GM21423 (cell line): ENCODE measurements around the gene DUSP19.

Experiments used
- ATAC-seq: cut with Tn5 transposase; IDR thresholded peaks from one replicate; pipeline ENCODE4 v1.9.1; 2021; ENCODE audit warnings: mild to moderate bottlenecking, moderate library complexity; ENCODE audit not compliant: unreplicated experiment

Gene DUSP19

DNA sequence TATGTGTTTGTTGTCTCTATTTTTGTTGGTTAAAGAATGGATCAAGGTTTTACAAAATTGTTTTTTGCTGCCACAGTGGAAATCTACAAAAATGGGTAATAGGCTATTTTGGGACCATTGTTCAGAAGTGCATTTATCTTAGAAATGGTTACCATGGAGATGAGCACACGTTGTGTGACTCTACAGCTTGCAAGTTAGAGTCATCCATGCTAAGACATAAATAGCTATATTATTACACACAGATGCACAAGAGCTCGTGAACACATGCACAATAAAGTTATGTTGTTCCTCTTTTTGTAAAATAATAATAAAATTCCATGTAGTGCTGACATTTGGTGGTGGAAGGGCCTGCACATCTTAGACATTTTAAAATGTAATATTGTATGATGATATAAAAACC is 15.5 kb upstream of the DUSP19 start:
- ATAC-seq, result no peak

DNA sequence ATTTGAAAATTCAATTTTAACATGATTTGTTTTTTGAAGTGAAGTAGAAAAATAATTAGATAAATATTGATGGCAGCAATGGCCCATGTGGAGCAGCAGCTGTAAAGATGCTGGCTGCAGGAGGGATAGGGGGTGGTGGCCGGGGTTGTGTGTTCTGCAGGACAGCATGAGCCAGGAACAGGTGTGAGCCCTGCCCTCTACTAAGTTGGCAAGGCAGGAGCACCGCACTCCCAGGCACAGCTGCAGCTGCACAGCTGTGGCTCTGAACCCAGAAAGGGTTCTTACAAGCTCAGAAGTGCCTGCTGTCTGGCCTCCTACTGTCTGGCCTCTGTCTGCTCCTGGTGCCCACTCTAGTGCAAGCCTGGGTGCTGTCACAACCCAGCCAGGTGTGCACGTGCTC is 10.0 kb upstream of the DUSP19 start:
- no peak for ATAC-seq

DNA sequence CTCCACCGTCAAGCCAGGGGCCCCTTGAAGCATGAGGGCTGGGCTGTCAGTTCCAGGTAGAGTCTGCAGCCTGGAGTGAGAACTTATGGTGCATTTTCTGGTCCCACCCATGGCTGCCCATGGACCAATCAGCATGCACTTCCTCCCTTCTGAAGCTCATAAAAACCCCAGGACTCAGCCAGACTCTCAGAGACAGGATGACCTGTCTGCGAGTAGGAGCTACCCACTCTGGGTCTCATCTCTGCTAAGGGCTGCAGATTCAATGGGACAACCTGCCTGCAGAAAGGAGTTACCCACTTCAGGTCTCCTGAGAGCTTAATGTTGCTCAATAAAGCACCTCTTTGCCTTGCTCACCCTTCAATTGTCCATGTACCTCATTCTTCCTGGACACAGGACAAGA is 9.4 kb upstream of the DUSP19 start:
- no peak for ATAC-seq

DNA sequence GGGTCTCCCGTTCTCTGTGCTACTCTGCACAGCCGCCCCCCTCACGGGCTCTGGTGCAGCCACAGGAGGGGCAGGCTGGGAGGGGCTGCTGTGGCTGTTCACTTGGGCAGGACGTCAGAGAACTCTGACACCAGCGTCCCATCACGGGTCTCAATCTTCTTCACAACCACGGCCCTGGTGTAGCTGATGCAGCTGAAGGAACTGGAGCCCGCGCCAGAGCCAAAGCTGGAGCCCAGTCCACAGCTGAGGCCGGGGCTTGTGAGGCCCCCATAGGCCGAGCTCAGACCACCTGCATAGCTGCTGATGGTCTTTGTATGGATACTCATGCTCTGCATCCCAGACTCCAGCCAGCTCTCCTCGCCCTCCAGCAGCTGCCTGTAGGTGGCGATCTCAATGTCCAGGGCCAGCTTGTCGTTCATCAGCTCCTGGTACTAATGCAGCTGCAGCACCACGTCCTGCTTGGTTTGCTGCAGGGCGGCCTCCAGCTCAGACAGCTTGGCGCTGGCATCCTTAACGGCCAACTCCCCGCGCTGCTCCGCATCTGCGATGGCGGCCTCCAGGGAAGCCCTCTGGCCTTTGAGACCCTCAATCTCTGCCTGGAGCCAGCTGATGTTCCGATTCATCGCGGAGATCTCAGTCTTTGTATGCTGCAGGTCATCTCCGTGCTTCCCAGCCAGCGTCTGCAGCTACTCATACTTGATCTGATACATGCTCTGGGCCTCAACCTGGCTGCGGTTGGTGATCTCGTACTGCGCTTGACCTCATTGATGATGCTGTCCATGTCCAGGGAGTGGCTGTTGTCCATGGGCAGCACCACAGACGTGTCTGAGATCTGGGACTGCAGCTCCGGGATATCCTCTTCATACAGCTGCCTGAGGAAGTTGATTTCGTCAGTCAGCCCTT is 7.4 kb upstream of the DUSP19 start:
- ATAC-seq, result no peak

DNA sequence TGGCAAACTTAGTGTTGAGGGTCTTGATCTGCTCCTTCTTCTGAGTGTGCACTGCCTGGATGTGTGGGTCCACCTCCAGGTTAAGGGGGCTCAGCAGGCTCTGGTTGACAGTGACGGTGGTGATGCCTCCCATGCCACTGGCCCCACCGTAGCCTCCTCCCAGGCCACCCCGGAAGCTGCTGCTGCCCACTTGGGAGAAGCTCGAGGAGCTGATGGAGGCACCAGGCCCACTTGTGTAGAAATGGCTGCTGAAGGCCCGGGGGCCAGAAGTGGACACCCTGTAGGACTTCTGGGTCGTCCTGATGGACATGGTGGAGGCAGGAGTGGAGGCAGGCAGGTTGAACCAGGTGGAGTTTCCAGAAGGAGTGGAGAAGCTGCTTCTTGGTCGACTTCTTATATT is 6.4 kb upstream of the DUSP19 start:
- ATAC-seq, result no peak

DNA sequence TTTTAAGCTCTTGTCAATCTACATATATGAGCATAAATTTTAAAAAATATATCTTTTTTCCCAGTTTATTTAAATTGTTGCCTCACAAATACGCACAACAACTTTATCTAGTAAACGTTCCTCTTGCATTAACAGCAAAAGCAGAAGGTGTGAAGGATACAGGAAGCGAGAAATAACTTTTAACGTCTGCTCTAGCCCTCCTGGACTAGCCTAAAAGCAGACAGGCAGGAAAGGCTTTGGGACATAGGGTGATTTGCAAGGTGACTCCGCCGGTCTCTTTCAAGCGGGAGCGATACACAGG is 434 bp upstream of the DUSP19 start:
- no peak for ATAC-seq

DNA sequence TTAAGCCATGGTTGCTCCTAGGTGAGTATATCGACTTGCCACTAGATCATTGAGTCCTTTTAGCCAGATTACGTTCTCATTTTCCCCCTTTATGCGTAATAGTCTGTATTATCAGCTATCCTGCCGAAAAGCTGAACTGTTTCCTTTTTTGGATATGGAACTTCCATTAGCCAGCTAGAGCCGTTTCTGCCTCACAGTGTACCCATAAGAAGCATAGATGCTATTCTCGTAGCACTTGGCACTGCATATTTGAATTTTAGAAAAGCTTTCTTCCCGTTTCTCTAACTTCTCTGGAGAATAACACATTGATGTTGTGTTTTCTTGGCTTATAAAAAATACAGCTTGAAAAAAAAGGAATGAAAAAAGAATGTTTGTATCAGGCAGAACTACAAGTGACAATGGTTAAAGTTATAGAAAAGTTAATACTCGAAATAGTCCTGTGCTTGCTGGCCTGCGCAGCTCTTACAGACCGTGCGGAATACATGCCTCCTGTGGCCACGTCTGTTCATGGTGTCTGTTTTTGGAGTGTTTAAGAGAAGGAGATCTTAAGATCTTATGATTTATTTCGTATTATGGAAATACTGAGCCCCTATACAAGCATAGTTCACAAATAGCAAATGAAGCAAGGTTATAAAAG is 710 bp downstream of the DUSP19 start:
- ATAC-seq, result peak; percentile 20

DNA sequence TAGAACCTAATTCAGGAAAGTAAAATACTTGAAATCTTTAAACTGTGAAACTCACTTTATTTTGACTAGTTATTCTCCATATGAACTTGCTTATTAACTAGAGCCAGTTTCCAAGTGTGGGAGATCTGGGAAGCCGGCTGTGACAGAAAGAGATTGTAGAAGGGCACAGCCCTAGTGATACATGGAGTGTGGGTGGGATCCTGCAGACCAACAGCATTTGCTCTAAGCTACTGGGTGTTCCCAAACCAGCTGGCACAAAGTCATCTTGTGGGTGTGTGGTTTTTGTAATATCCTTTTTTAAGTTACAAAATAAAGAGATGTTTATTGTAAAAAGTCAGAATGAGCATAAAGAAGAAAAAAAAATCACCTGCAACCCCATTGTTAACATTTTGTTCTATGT is 3.4 kb downstream of the DUSP19 start:
- no peak for ATAC-seq

DNA sequence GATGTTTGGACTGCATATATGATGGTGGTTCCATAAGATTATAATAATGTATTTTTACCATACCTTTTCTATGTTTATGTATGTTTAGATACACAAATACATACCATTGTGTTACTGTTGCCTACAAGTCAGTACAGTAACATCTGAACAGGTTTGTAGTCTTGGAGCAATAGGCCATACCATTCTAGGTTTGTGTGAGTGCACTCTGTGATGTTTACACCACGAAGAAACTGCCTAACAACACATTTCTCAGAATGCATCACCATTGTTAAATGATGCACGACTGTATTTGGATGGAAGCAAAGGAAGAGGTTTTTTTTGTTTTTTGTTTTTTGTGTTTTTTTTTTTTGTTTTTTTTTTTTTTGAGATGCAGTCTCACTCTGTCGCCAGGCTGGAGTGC is 9.5 kb downstream of the DUSP19 start:
- ATAC-seq, result no peak

DNA sequence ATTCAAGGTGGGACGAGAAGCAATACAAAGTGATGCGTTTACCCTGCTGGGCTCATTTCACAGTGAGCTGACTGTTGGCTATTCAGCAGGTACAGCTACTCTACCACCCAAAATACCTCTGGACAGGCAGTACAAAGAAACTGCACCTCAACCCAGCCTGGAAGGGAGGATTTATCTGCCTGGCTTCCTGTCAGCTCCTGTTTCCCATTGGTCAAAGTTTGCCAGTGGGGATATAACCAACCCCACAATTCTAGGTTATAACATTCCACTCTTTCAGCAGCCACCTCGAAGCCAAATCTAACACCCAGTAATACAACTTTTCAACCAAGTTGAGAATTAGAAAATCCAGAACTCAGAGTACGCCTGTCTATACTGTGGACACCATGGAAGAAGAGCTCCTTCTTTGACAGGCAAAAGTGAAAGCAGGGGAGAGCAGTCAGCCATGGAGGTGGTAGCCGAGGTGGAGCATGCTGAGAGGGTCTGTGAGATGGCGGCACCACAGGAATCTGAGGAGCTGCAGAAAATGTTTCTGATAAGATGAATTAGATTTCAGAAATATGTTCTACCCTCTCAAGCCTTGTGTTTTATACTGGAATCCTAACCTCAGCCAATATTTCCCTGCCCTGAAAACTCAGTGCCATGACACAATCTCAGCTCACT is 10.8 kb downstream of the DUSP19 start:
- ATAC-seq, result peak; percentile 43

DNA sequence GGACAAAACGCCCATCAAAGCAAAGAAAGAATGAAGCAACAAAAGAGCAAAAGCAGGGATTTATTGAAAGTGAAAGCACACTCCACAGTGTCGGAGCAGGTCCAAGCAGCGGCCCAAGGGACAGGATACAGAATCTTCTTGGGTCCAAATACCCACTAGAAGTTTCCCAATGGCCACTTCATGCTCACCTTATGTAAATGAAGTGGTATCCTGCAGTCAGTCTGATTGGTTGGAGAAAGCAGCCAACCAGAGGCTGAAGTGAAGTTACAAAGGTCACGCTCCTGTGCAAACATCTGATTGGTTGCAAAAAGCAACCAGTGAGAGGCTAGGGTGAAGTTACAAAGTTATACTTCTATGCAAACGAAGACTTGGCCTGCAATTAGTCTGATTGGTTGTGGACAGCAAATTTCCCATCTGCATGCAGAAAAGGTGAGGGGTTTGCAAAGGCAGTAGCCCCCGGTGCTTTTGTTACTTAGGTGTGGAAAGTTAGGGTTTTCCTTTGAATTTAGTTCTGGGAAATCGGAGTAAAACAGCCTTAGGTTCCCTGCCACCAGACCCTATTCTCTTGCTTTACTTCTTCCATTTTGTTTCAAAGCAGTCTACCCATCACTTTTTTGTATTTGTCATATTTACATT is 12.9 kb downstream of the DUSP19 start:
- no peak for ATAC-seq

DNA sequence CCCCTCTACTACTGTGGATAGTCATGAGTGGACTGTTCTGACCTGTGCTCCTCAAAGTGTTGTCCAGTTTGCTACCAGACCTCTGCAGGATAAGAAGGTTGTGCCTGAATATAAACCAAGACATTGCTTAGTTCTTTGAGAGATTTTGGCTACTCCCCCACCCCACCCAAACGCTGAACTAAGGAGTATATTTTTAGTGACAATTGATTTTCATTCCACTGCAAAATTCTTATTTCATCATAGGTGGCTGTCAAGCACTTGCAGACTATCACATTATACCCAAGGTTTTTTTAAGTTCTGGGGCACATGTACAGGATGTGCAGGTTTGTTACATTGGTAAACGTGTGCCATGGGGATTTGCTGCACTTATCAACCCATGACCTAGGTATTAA is 13.4 kb downstream of the DUSP19 start:
- no peak for ATAC-seq

DNA sequence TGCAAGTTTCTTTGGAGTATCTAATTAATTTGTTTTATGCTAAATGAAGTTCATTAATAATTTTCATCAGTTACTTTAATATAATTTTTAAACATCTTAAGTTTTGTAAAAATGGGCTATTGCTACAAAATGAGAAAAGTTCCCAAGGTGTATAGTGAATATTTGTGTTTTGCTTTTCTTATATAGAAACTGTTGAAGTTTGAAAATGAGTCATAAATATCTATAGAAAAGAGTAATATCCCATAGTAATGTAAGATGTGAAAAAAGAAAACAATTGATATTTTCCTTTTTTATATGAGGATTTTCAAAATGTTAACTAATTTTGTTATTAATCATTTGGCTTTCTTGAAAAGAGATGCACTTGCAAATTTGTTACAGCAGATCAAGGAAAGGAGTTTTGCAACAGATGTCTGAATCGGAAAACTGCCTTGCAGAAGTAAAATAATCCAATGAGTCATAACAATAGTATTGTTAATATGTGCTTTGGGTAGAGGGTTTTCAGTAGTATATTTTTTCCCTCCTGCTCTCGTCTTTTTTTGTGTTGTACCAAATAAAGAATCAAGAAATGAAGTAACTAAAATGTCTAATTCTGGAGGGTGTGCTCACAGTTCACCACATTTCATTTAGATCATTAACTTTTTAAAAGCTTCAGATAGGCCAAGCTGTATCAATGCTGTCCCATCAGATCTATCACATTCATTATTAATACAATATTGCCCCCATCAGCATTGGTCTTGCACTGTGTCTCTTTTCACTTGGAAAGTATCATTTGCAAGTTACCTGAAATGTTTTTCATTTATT is 15.5 kb downstream of the DUSP19 start:
- ATAC-seq, result peak; percentile 79

DNA sequence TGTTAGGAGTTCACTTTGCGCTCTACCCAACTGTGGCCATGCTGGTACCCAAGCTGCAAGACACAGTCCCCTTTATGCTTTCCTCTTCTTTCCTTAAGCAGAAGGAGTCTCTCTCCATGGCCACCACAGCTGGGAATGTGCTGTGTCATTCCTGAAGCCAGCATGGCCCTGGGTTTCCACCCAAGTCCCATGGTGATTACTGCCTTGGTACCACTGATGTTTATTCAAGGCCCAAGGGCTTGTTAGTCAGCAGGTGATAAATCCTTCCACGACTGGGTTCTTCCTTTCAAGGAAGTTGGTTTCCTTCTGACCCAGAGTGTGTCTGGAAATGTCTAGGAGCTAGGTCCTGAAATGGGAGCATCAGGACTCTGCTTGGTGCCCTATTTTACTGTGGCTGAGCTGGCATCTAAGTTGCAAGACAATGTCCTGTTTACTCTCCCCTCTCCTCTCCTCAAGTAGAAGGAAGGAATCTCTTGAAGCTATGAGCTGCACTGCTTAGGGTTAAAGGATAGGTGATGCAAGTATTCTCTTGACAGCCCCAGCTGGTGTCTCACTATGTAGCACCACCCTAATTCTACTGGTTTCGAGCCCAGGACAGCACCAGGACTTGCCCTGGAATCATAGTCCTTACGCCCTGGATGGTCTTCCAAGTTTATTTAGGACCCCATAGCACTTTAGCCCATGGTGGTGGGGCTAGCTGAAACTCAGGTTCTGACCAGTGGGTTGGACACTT is 27.0 kb downstream of the DUSP19 start:
- ATAC-seq, result no peak

DNA sequence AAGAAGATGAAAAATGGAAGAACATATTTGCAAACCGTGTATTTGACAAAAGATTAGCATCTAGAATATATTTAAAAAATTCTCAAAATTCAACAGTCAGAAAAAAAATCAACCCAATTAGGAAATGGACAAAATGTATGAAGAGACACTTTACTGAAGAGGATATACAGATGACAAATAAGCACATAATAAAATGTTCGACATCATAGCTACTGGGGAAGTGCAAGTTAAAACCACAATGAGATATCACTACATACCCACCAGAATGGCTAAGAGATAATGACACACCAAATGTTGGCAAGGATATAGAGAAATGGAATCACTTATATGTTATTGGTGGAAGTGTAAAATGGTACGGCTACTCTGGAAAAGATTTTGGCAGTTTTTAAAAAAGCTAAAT is 34.0 kb downstream of the DUSP19 start:
- ATAC-seq, result no peak

DNA sequence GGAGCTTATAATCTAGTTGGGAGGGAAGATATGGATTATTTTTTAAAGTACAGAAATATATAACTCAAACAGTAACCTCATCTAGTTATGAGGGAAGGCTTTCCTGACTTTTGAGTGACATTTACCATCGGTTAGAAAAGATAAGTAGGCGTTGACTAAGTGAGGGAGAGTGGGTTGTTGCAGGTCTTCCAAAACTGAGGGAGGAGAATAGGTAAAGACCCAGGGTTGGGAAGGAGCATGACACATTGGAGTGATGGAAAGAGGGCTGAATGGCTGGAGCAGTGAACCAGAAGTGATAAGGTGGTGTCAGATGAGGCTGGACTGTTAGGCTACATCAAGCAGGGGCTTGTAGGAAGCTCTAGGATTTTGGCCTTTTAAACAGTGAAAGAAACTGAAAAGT is 35.1 kb downstream of the DUSP19 start:
- no peak for ATAC-seq

DNA sequence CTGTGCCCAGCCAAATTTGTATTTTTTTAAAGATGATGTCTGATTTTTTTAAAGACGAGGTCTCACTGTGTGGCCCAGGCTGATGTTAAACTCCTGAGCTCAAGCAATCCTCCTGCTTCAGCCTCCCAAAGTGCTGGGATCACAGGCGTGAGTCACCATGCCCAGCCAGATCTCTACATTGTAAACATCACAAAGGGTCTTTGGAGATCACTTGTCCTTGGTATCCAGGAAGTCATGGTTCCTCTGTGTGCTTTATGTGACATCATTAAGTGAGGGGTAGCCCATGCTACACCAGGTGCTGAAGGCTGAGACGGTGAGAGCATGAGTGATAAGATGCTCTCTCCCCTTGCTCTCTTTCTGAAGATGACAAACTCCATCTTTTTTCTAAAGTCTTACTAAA is 38.7 kb downstream of the DUSP19 start:
- no peak for ATAC-seq

DNA sequence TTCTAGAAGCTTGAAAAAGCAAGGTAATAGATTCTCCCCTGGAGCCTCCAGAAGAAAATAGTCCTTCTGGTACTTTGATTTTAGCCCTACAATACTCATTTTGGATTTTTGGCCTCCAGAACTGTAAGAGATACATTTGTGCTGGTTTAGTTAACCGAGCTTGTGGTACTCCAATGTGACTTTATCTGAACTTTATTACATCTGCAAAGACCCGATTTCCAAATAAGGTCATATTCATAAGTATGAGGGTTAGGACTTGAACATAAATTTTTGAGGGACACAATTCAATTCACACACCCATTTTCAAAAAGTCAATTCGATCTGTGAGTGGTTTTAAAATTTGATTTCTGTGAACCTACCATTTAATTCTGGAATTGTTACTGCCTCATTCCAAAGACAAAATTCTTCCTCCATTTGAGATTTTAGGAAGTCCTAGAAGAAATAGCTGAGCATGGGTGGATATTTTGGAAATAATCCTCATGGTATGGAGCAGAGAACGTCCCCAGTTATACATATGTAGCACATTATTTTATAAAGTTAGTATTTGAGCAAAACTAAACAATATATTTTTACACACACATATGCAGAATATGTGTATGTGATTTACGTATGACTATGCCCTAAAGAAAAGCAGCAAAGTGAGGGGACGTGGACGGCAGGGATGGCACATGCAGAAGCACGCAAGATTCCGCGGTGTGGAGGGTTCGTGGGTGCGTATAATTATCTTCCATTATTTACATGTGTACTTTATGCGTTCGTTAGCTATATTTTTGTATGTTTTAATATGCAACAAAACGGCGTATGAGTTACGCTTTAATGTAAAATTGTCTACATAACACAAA is 44.8 kb downstream of the DUSP19 start:
- ATAC-seq, result no peak

DNA sequence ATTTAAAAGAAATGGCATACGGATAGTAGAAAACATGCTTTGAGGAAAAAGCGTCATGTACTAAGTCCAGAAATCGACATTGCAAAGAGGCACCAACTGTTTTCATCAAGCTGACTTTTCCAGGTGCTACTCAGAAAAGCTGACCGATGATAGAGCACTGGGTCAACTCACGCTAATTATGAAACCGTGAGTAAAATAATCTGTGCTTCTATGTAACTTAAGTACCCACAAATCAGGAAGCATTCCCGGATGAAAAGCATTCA is 45.3 kb downstream of the DUSP19 start:
- peak; percentile 40 for ATAC-seq
